Nephron progenitor cell (in vitro differentiated cells): ENCODE results near the gene A2ML1.
"Not testable (repeated sequence)": the region's sequence is repeated elsewhere in the genome, so short reads cannot be mapped to it uniquely, and the experiment has no call there.

Experiments used
- DNase-seq: peaks from one replicate; pipeline ENCODE4 v3.0.0; 2021
- H3K27ac Mint-ChIP-seq: 2 replicates; pipeline ENCODE4 v1.8.0; 2021; ENCODE audit warnings: mild to moderate bottlenecking, moderate library complexity, mixed read lengths
- H3K27me3 Mint-ChIP-seq: 2 replicates; pipeline ENCODE4 v1.8.0; 2021; ENCODE audit warnings: mild to moderate bottlenecking, low read depth, mixed read lengths; ENCODE audit not compliant: poor library complexity
- H3K36me3 Mint-ChIP-seq: 2 replicates; pipeline ENCODE4 v1.8.0; 2021; ENCODE audit warnings: low read depth, mixed read lengths
- H3K4me1 Mint-ChIP-seq: 2 replicates; pipeline ENCODE4 v1.8.0; 2021; ENCODE audit warnings: mixed read lengths
- H3K4me3 Mint-ChIP-seq: 2 replicates; pipeline ENCODE4 v1.8.0; 2021; ENCODE audit warnings: mild to moderate bottlenecking, moderate library complexity, mixed read lengths
- H3K9me3 Mint-ChIP-seq: 2 replicates; pipeline ENCODE4 v1.8.0; 2021; ENCODE audit warnings: mild to moderate bottlenecking, moderate library complexity, mixed read lengths
- TF ChIP-seq, protein P1 (sequence below): fragments of 200-600 bp; sonication (generic); IDR thresholded peaks from 2 replicates; pipeline ENCODE4 v1.5.0; 2021; ENCODE audit warnings: antibody characterized with exemption

The A2ML1 gene

DNA sequence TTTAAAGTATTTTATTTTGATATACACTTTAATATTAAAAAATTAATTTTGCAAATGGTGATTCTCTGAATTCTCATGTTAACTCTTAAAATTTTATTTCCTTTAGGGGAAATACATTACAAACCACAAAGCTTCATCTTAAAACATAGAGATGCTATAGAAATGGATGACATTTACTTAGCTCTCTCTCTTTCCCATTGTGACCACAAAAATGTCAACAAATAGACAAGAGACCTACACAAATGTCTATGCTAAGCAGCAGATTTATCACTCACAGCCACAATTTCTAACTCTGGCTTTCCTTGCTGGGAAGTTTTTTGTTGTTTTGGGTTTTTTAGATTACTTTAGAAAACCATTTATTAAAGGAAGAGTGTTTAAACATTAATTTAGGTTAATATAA is 72.0 kb downstream of the A2ML1 start:
- H3K36me3 Mint-ChIP-seq, result no peaks in the 10 kb centered on the region
- no peak overlapping the region for H3K27ac Mint-ChIP-seq
- H3K27me3 Mint-ChIP-seq, result no peaks in the 10 kb centered on the region

DNA sequence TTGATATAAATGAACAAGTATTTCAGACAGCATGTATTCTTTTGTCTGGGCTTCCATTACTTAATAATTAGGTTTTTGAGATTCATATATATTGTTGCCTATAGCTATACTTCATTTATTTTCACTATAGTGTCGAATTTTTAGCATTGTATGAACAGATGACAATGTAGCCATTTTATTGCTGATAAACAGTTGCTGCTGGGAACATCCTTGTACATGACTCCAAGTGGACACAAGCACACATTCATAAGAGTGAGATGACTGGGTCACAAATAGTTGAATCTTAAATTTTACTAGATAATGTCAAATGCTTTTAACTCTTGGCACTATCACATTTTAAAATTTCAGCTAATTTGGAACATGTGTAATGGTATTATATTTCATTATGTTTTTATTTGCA is 72.6 kb downstream of the A2ML1 start:
- H3K27me3 Mint-ChIP-seq, result no peaks in the 10 kb centered on the region
- no peaks in the 10 kb centered on the region for H3K36me3 Mint-ChIP-seq
- H3K4me3 Mint-ChIP-seq, result no peak overlapping the region
- H3K27ac Mint-ChIP-seq, result no peak overlapping the region
- TF ChIP-seq, protein P1, sequence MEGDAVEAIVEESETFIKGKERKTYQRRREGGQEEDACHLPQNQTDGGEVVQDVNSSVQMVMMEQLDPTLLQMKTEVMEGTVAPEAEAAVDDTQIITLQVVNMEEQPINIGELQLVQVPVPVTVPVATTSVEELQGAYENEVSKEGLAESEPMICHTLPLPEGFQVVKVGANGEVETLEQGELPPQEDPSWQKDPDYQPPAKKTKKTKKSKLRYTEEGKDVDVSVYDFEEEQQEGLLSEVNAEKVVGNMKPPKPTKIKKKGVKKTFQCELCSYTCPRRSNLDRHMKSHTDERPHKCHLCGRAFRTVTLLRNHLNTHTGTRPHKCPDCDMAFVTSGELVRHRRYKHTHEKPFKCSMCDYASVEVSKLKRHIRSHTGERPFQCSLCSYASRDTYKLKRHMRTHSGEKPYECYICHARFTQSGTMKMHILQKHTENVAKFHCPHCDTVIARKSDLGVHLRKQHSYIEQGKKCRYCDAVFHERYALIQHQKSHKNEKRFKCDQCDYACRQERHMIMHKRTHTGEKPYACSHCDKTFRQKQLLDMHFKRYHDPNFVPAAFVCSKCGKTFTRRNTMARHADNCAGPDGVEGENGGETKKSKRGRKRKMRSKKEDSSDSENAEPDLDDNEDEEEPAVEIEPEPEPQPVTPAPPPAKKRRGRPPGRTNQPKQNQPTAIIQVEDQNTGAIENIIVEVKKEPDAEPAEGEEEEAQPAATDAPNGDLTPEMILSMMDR, result no peak
- DNase-seq, result no peak
- H3K9me3 Mint-ChIP-seq, result peaks cover 10% of the 10 kb centered on the region
- H3K4me1 Mint-ChIP-seq, result peaks cover 13% of the 10 kb centered on the region

More for the DNA sequence above, 72.0 kb downstream of the A2ML1 start:
- H3K9me3 Mint-ChIP-seq, result peaks cover 6% of the 10 kb centered on the region
- TF ChIP-seq, protein P1, result no peak
- no peak for DNase-seq
- H3K4me1 Mint-ChIP-seq, result peaks cover 12% of the 10 kb centered on the region
- H3K4me3 Mint-ChIP-seq, result no peak overlapping the region

DNA sequence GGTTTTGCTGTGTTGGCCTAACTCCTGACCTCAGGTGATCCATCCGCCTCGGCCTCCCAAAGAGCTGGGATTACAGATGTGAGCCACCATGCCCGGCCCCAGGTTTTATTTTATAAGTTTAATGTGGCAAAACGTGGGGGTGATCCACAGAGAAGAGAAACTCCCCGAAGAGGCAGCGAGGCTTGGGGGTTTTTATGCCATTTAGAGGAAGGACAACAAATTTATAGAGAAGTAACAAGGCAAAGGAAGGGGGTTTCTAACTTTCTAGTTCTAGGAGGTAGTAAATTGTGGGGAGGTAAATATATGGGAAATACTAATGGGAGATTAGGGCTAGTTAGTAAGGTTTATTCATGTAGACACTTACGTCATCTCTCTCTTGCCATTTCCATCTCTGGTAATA is 74.7 kb downstream of the A2ML1 start:
- H3K4me3 Mint-ChIP-seq, result no peak overlapping the region
- H3K27ac Mint-ChIP-seq, result no peak overlapping the region
- TF ChIP-seq, protein P1, result no peak
- no peak for DNase-seq
- peaks cover 19% of the 10 kb centered on the region for H3K9me3 Mint-ChIP-seq
- no peaks in the 10 kb centered on the region for H3K36me3 Mint-ChIP-seq
- H3K4me1 Mint-ChIP-seq, result peaks cover 5% of the 10 kb centered on the region
- no peaks in the 10 kb centered on the region for H3K27me3 Mint-ChIP-seq

DNA sequence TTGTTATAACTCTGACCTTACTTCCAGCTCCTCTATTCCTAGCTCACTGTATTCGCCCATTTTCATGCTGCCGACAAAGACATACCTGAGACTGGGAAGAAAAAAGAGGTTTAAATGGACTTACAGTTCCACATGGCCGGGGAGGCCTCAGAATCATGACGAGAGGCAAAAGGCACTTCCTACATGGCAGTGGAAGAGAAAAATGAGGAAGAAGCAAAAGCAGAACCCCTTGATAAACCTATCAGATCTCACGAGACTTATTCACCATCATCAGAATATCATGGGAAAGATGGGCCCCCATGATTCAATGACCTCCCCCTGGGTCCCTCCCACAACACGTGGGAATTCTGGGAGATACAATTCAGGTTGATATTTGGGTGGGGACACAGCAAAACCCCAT is 77.4 kb downstream of the A2ML1 start:
- H3K4me1 Mint-ChIP-seq, result peaks cover 5% of the 10 kb centered on the region
- H3K4me3 Mint-ChIP-seq, result no peak overlapping the region
- H3K9me3 Mint-ChIP-seq, result peaks cover 23% of the 10 kb centered on the region
- peaks cover 8% of the 10 kb centered on the region for H3K36me3 Mint-ChIP-seq
- H3K27me3 Mint-ChIP-seq, result no peaks in the 10 kb centered on the region
- TF ChIP-seq, protein P1, result no peak
- H3K27ac Mint-ChIP-seq, result peak overlapping the region; percentile 44
- DNase-seq, result no peak

DNA sequence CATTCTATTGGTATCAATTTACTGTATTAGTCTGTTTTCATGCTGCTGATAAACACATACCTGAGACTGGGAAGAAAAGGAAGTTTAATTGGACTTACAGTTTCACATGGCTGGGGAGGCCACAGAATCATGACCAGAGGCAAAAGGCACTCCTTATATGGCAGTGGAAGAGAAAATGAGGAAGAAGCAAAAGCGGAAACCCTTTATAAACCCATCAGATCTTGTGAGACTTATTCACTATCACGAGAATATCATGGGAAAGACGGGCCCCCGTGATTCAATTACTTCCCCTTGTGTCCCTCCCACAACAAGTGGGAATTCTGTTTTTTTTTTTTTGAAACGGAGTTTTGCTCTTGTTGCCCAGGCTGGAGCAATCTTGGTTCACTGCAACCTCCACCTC is 80.3 kb downstream of the A2ML1 start:
- H3K4me1 Mint-ChIP-seq, result peaks cover 25% of the 10 kb centered on the region
- not testable (repeated sequence) for H3K36me3 Mint-ChIP-seq, H3K27ac Mint-ChIP-seq, DNase-seq, H3K4me3 Mint-ChIP-seq, H3K27me3 Mint-ChIP-seq
- peaks cover 17% of the 10 kb centered on the region for H3K9me3 Mint-ChIP-seq

DNA sequence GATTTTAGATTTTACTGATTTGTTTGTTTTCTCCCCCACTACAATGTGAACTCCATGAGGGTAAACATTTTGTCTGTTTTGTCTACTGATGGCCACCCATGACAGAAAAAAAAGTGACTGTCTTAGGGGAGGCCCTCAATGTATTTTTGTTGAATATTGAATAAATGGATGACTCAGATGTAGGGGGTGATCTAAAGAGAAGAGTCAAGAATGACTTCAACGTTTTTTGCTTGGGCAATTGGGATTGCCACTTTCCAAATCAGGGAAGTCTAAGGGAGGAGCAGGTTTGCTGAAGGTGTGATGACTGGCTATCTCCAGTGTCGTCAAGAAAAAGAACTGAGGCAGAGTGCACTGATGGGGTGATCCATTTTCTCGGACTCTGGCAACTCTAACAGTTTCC is 81.2 kb downstream of the A2ML1 start:
- Mint-ChIP-seq H3K4me3 (no peak overlapping the region), H3K27ac (no peak overlapping the region), H3K9me3 (peaks cover 17% of the 10 kb centered on the region), H3K36me3 (peaks cover 8% of the 10 kb centered on the region), H3K27me3 (no peaks in the 10 kb centered on the region), H3K4me1 (peaks cover 26% of the 10 kb centered on the region)
- TF ChIP-seq, protein P1, result no peak
- no peak for DNase-seq
